ENCODE measurements around the gene MAN1A1.

MAN1A1 gene

GRCh38 chr6:119267126-119267905, 82.2 kb downstream of the MAN1A1 start:
- no peak for DNase-seq

GRCh38 chr6:119264854-119265397, 84.6 kb downstream of the MAN1A1 start:
- DNase-seq: no peak

GRCh38 chr6:119262612-119263011, 86.9 kb downstream of the MAN1A1 start:
- no peak for DNase-seq

GRCh38 chr6:119261944-119262284, 87.6 kb downstream of the MAN1A1 start:
- no peak for DNase-seq

- no peak for DNase-seq
Observed at GRCh38 chr6:119259027-119259426, 90.5 kb downstream of the MAN1A1 start.

- no peak for DNase-seq
Observed at GRCh38 chr6:119257726-119258125, 91.8 kb downstream of the MAN1A1 start.

GRCh38 chr6:119256978-119257462, 92.5 kb downstream of the MAN1A1 start:
- DNase-seq: no peak

GRCh38 chr6:119256392-119256791, 93.2 kb downstream of the MAN1A1 start:
- no peak for DNase-seq

- no peak for DNase-seq
Observed at GRCh38 chr6:119255492-119255891, 94.1 kb downstream of the MAN1A1 start.

- DNase-seq: no peak
Observed at GRCh38 chr6:119250036-119250435, 99.5 kb downstream of the MAN1A1 start.

- DNase-seq: no peak
Observed at GRCh38 chr6:119249319-119249718, 100.2 kb downstream of the MAN1A1 start.

GRCh38 chr6:119247504-119247903, 102.1 kb downstream of the MAN1A1 start:
- no peak for DNase-seq

GRCh38 chr6:119243657-119244056, 105.9 kb downstream of the MAN1A1 start:
- DNase-seq: no peak

GRCh38 chr6:119243037-119243436, 106.5 kb downstream of the MAN1A1 start:
- no peak for DNase-seq

- no peak for DNase-seq
Observed at GRCh38 chr6:119241540-119242309, 107.8 kb downstream of the MAN1A1 start.

- no peak for DNase-seq
Observed at GRCh38 chr6:119241111-119241465, 108.5 kb downstream of the MAN1A1 start.

GRCh38 chr6:119240257-119241110, 109.1 kb downstream of the MAN1A1 start:
- no peak for DNase-seq

GRCh38 chr6:119237177-119237715, 112.3 kb downstream of the MAN1A1 start:
- DNase-seq: no peak

- DNase-seq: no peak
Observed at GRCh38 chr6:119234941-119235340, 114.6 kb downstream of the MAN1A1 start.

- no peak for DNase-seq
Observed at GRCh38 chr6:119234457-119234856, 115.1 kb downstream of the MAN1A1 start.

- no peak for DNase-seq
Observed at GRCh38 chr6:119233312-119233984, 116.1 kb downstream of the MAN1A1 start.

GRCh38 chr6:119231394-119231793, 118.2 kb downstream of the MAN1A1 start:
- DNase-seq: no peak

Measured in right forelimb (tissue), 1 donor.